Measurements from ENCODE around the gene EPS15. TPM values are rescaled to one million over a fixed set of nuclear protein-coding genes. Genes with fewer than 3 reads are reported as not detected.

Gene EPS15
- total and polyA plus RNA-seq, 9 of the 15 experiments (the other 6 are each of a cell fraction or from before 2014, with no cell fraction given) = 23.1 to 69.0 (median 41.7) TPM

- TF ChIP-seq, protein P1, sequence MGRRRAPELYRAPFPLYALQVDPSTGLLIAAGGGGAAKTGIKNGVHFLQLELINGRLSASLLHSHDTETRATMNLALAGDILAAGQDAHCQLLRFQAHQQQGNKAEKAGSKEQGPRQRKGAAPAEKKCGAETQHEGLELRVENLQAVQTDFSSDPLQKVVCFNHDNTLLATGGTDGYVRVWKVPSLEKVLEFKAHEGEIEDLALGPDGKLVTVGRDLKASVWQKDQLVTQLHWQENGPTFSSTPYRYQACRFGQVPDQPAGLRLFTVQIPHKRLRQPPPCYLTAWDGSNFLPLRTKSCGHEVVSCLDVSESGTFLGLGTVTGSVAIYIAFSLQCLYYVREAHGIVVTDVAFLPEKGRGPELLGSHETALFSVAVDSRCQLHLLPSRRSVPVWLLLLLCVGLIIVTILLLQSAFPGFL (CRISPR knock-in tag; IDR thresholded peaks at IDR 0.05) = 0 out of 2 replicates have a peak, but pooled peaks have one; percentile 59
- TF ChIP-seq DACH1 (IDR thresholded peaks at IDR 0.05; ENCODE audit: partially characterized antibody) = no peak
- TF ChIP-seq HES1 (IDR thresholded peaks at IDR 0.05; ENCODE audit: low read depth) = no peak
- TF ChIP-seq MYNN (IDR thresholded peaks at IDR 0.05) = 0 out of 2 replicates have a peak, but pooled peaks have one; percentile 28
- no peak for TF ChIP-seq MYNN (CRISPR knock-in tag; IDR thresholded peaks at IDR 0.05)
- no peak for TF ChIP-seq SMARCC2 (IDR thresholded peaks at IDR 0.05; ENCODE audit: low read depth)
- TF ChIP-seq ZNF124 (CRISPR knock-in tag; IDR thresholded peaks at IDR 0.05) = no peak
- TF ChIP-seq FOXJ3 (CRISPR knock-in tag; IDR thresholded peaks at IDR 0.05) = no peak
- no peak for TF ChIP-seq ZFP36 (IDR thresholded peaks at IDR 0.05; ENCODE audit: low read depth, low read length, partially characterized antibody)
- no peak; the same call in 1 of the 2 replicates for TF ChIP-seq ZNF395 (CRISPR knock-in tag; IDR thresholded peaks at IDR 0.05)
- 0 out of 2 replicates have a peak, but pooled peaks have one; percentile 7 for TF ChIP-seq SOX6 (IDR thresholded peaks at IDR 0.05)
- no peak for TF ChIP-seq ZNF175 (CRISPR knock-in tag; IDR thresholded peaks at IDR 0.05; ENCODE audit: low read depth)
- TF ChIP-seq EHMT2 (IDR thresholded peaks at IDR 0.05) = no peak
- peak; percentile 21; the same call in 1 of the 2 replicates for TF ChIP-seq ZNF24 (IDR thresholded peaks at IDR 0.05)
- TF ChIP-seq, protein P2, sequence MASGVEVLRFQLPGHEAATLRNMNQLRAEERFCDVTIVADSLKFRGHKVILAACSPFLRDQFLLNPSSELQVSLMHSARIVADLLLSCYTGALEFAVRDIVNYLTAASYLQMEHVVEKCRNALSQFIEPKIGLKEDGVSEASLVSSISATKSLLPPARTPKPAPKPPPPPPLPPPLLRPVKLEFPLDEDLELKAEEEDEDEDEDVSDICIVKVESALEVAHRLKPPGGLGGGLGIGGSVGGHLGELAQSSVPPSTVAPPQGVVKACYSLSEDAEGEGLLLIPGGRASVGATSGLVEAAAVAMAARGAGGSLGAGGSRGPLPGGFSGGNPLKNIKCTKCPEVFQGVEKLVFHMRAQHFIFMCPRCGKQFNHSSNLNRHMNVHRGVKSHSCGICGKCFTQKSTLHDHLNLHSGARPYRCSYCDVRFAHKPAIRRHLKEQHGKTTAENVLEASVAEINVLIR (CRISPR knock-in tag; IDR thresholded peaks at IDR 0.05) = no peak
- no peak for TF ChIP-seq ZNF830 (CRISPR knock-in tag; IDR thresholded peaks at IDR 0.05)
- peak; percentile 45; the same call in 1 of the 2 replicates for TF ChIP-seq TCF7 (IDR thresholded peaks at IDR 0.05; ENCODE audit: borderline replicate concordance)
- TF ChIP-seq, protein P3, sequence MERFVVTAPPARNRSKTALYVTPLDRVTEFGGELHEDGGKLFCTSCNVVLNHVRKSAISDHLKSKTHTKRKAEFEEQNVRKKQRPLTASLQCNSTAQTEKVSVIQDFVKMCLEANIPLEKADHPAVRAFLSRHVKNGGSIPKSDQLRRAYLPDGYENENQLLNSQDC (CRISPR knock-in tag; IDR thresholded peaks at IDR 0.05) = peak; percentile 77
- no peak for TF ChIP-seq SAP30 (IDR thresholded peaks at IDR 0.05; ENCODE audit: borderline replicate concordance, insufficient read depth, low read depth, low read length, poor library complexity, severe bottlenecking)
- TF ChIP-seq ZNF561 (CRISPR knock-in tag; conservative IDR thresholded peaks at IDR 0.05) = no peak; the same call in 1 of the 2 replicates
- TF ChIP-seq GATAD2A (IDR thresholded peaks at IDR 0.05) = peak; percentile 69; the same call in 1 of the 2 replicates
- TF ChIP-seq ZBTB33 (CRISPR knock-in tag; IDR thresholded peaks at IDR 0.05) = no peak
Measured at GRCh38 chr1:51519048-51519864, at the start of gene EPS15 (continued).

All from K562 (cell line).